Dermis microvascular lymphatic vessel endothelial cell (primary cell): Measurements from ENCODE around the gene DNAH8. TPM values are rescaled to one million over a fixed set of nuclear protein-coding genes. Genes with fewer than 3 reads are reported as not detected.

ENCODE experiments used
- DNase-seq, 2 donors: peaks; one replicate each; pipeline versions ENCODE4 v3.0.0 to v3.0.0-alpha.2; 2010; ENCODE audit warnings: low read depth in 2 of 2
- total RNA-seq: library from RNA; depleted of rRNA; stranded (reverse); fragments of >200 nt; gene quantifications from 2 replicates; pipeline ENCODE4 v1.2.1, GENCODE V29; 2014

DNAH8 gene, protein sequence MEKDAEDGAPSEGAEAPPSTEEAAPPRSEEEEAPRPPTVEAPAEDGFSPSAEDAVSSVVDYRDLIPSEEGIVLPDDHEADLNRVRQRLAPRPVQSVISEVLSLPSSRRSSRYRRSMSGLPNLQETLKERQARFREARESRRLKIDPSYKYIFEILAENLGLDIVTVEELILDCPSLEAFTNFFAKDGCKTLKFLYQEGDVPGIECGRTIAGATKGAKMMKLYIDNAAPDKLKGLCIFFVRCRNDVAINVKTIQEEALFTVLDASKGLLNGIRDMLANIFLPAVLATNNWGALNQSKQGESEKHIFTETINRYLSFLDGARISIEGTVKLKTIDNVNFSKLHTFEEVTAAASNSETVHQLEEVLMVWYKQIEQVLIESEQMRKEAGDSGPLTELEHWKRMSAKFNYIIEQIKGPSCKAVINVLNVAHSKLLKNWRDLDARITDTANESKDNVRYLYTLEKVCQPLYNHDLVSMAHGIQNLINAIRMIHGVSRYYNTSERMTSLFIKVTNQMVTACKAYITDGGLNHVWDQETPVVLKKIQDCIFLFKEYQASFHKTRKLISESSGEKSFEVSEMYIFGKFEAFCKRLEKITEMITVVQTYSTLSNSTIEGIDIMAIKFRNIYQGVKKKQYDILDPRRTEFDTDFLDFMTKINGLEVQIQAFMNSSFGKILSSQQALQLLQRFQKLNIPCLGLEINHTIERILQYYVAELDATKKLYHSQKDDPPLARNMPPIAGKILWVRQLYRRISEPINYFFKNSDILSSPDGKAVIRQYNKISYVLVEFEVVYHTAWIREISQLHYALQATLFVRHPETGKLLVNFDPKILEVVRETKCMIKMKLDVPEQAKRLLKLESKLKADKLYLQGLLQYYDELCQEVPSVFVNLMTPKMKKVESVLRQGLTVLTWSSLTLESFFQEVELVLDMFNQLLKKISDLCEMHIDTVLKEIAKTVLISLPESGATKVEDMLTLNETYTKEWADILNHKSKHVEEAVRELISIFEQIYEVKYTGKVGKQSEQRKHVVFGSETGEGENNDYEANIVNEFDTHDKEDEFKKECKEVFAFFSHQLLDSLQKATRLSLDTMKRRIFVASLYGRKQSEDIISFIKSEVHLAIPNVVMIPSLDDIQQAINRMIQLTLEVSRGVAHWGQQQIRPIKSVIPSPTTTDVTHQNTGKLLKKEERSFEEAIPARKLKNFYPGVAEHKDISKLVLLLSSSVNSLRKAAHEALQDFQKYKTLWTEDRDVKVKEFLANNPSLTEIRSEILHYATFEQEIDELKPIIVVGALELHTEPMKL (N-terminal part only)
- not detected in 2 replicates for total RNA-seq

DNA sequence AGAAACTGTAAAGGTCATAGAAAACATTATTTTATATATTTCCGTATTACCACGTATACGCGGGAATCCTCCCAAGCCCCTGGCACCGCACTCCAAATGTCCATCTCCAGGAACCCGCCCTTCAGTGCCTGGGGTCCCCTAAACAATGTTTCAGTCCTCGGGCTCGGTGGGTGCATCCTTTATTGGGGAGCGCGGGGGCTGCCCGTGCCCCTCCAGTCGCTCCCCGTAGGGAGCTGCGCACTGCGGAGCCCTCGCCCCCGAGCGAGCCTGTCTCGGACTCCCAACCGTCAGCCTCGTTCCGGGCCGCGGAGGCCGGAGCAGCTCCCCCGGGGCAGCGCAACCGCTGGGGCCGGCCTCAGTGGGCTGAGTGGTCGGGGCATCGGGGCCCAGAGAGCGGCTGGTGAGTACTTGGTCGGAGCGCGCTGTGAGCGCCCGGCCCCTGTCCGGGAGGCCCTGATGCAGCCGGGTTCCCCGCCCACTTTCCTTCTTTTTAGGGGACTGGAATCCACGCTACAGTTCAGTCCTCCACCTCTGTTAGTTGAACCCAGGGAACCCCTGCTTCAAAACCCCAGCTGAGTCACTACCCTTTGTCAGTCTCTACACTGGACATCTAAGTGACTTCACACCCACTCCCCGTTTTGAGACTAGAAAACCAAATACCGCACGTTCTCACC lies at the start of gene DNAH8:
Gene DNAH8, plus strand, starts transcription at position 296 of the 674 bp plus-strand sequence. CDS start 7,499 bp downstream, outside the sequence.
- DNase-seq = no peak

DNA sequence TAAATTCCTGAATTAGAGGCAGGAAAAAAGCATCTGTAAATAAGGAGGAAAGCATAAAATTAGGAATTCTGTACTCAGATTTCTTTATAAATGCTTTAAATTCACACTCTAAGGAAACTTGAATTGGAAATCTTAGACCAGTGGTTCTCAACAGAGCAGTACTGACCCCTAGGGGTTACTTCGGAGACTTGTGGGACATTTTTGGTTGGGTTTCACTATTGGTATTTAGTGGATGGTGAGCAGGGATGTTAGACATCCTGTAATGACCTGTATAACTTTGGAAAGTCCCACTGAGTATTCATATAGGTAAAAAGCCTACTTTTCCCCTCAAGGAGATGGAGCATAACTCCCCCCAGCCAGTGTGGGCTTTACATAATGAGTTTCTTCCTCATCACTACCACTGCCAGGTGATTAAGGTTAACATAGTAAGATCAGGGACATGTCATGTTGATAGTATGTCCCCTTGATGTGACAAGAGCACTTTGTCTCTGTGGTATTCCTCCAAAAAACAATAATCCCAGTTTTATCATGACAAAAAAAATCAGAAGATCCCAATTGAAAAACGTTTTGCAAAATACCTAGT lies 43.1 kb upstream of the DNAH8 start:
- peak; percentile 16 to 66 for DNase-seq

- DNase-seq = peak in 1 of 2 donors; percentile 50
Measured at GRCh38 chr6:38673397-38674165, 41.5 kb upstream of the DNAH8 start.

DNA sequence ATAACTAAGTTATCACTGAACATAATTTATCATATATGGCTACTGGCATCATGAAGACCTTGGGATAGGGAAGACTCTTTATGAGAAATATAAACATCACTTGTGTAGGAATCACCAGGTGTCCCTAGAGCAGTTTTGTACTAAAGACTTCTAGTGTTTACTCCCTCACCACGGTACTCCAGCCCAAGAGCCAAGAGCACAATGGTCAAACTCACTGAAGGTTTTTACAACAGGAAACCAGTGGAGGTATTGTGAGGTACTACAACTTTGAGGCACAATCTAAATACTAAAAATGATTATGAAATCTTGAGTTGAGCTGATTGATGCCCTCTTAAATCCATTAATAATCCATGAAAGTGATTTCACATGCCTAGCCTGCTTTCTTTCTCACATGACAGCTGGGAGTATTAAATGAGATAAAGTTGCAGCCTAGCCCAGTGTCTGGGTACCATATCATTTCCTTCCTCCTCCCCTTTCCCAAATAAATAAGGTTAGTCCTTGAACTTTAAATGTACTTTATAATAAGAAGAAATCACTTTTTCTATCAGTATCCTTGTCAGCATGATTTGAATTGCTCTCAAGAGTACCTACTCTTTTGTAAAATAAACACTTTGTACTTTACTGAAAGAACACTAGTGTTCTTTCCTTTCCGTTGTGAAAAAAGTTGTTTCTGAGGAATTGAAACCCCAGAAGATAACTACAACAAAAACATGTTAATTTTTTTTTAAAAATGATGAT lies 38.7 kb upstream of the DNAH8 start:
- no peak for DNase-seq

GRCh38 chr6:38676974-38677544 lies 38.1 kb upstream of the DNAH8 start:
- DNase-seq = no peak

- DNase-seq = no peak
Measured at GRCh38 chr6:38678178-38678760, 36.8 kb upstream of the DNAH8 start.

DNA sequence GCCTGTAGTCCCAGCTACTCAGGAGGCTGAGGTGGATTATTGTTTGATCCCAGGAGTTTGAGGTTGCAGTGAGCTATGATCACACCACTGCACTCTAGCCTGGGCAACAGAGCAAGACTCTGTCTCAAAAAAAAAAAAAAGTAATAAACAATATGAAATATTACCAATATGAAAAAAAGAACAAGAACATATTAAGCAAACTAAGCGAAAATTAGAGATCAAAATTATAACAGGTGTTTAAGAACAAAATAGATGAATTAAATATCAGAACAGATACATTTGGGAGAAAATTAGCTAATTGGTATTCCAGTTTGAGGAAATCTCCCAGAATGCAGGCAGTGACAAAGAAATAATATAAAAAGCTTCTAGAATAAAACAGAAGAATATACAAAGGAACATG lies 35.4 kb upstream of the DNAH8 start:
- no peak for DNase-seq

DNA sequence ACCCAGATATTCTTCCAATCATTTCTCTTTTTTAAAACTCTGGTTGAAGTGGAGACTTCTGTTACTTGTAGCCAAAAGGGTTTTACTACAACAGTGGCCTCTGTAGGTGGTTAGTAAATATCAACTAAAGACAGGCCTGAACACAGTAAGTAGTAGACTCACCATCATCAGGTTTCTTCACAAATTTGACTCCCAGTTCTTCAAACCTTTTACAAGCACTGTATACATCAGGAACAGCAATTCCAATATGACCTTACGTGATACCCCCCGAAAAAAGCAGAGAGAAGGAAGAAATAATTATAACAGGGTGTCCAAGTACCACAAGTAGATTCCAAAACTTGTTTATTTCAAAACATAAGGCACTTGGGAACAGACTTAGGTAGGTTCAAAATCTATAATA lies 33.3 kb upstream of the DNAH8 start:
- DNase-seq = no peak

GRCh38 chr6:38684237-38684636 lies 30.9 kb upstream of the DNAH8 start:
- DNase-seq = no peak

DNA sequence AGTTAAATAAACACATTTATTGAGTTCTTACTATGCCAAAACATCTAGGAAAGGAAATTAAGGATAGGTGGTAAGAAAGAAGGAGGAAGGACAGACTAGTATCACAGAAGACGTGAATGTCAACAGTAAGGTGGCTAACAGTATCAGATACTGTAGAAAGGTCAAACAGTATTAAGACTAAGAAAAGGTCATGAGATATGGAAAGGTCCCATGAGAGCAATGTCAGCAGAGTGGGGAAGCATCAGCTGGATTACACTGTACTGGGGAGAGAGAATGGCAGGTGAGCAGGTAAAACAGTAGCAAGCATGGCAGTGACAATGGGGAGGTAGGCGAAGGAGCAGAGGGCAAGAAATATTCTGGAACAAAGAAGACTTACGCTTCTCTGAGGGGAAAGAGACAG lies 30.2 kb upstream of the DNAH8 start:
- no peak for DNase-seq

GRCh38 chr6:38686270-38687042 lies 28.7 kb upstream of the DNAH8 start:
- DNase-seq = no peak

- no peak for DNase-seq
Measured at GRCh38 chr6:38687043-38687353, 28.1 kb upstream of the DNAH8 start.

DNA sequence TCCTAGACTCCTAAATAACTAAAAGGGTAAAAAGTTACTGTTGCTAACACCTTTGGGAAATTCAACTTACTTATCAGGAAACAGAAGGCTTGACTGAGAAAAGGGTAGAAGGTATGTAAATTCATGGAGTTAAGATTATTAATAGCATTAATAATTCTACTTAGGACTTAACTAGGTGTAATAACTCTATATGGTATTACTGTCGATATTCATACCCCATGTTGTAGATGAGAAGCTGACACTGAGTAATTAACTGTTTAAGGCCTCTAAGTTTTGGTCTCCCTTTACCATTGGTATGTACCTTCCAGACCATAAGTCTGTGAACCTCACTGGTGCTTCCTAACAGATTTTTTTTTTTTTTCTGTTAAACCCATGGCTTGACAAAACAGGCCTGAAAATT lies 27.6 kb upstream of the DNAH8 start:
- DNase-seq = no peak

- DNase-seq = no peak
Measured at GRCh38 chr6:38688579-38689087, 26.5 kb upstream of the DNAH8 start.

- no peak for DNase-seq
Measured at GRCh38 chr6:38695227-38695900, 19.7 kb upstream of the DNAH8 start.

- DNase-seq = no peak
Measured at GRCh38 chr6:38695933-38696332, 19.2 kb upstream of the DNAH8 start.

GRCh38 chr6:38696345-38696744 lies 18.8 kb upstream of the DNAH8 start:
- DNase-seq = no peak
